HepG2 (cell line): ENCODE results near the gene KITLG. TPM values are rescaled to one million over a fixed set of nuclear protein-coding genes. Genes with fewer than 3 reads are reported as not detected.

Experiments
- ATAC-seq: fragments of 200-7000 bp; cut with Tn5 transposase; 3 replicates; pipeline ENCODE4 v1.9.1; 2020; ENCODE audit warnings: mild to moderate bottlenecking, moderate library complexity
- BruUV-seq: library from RNA; stranded (reverse); fragments of 400-500 nt; replicated peaks from 2 replicates; lab custom pipeline; 2021; lab: Mats Ljungman, UMichigan
- CTCF ChIA-PET: fragments of 300-600 bp; formaldehyde crosslinking; extraction: SDS; loops from one replicate; lab custom pipeline; 2021; ENCODE audit warnings: low total read pairs, inconsistent platforms, low intra/inter-chr PET ratio; lab: Yijun Ruan, JAX
- POLR2A ChIA-PET: fragments of 350-600 bp; sonication (Branson Sonifier 250); formaldehyde crosslinking; loops from one replicate; lab custom pipeline; 2020; ENCODE audit warnings: antibody characterized with exemption, inconsistent platforms; lab: Yijun Ruan, JAX
- DNase-seq: peaks from one replicate; pipeline ENCODE4 v3.0.0-alpha.2; 2015; ENCODE audit warnings: low spot score
- FAIRE-seq: peaks from 3 replicates; lab custom pipeline; 2011; peaks lifted over from hg19 to GRCh38; lab: Jason Lieb, UNC
- H2AFZ ChIP-seq: one replicate; pipeline ENCODE4 v1.6.1; 2011; ENCODE audit warnings: low read length, inconsistent platforms
- H3K27ac ChIP-seq: fragments of 300-600 bp; 3 replicates; pipeline ENCODE4 v1.8.0; 2011; ENCODE audit warnings: mixed run types, mild to moderate bottlenecking, mixed read lengths, low read length, inconsistent platforms; ENCODE audit not compliant: insufficient read depth; ENCODE audit errors: extremely low read length
- H3K27me3 ChIP-seq, 2 experiments: fragments of 200-600 bp in 1 of 2; 2 replicates in 1 of 2; 3 replicates in 1 of 2; pipeline versions ENCODE4 v1.6.0 to v1.8.0; 2011; ENCODE audit warnings: low read length in 2 of 2, mild to moderate bottlenecking in 2 of 2, moderate library complexity in 2 of 2, inconsistent platforms in 1 of 2; ENCODE audit not compliant: insufficient read depth in 2 of 2, control insufficient read depth in 1 of 2
- H3K36me3 ChIP-seq, 2 experiments: fragments of 200-600 bp in 1 of 2; replicated peaks in 1 of 2; 2 replicates in 1 of 2; 3 replicates in 1 of 2; pipeline versions ENCODE4 v1.5.1 to v1.8.0; 2011; ENCODE audit warnings: low read length in 2 of 2, inconsistent platforms in 1 of 2; ENCODE audit not compliant: insufficient read depth in 2 of 2, control insufficient read depth in 1 of 2
- H3K4me1 ChIP-seq: 2 replicates; pipeline ENCODE4 v1.5.1; 2012; ENCODE audit warnings: low read length, inconsistent platforms; ENCODE audit not compliant: insufficient read depth
- H3K4me2 ChIP-seq: 2 replicates; pipeline ENCODE4 v1.6.0; 2011; ENCODE audit warnings: low read depth, low read length, inconsistent platforms
- H3K4me3 ChIP-seq, 3 experiments: fragments of 200-600 bp in 1 of 3; sonication (generic), shearing (Covaris generic) in 1 of 3; replicated peaks in 1 of 3; 2 replicates each; pipeline ENCODE4 v1.5.1; 2011 to 2016; ENCODE audit warnings: low read length in 3 of 3, inconsistent platforms in 2 of 3, low read depth in 2 of 3, mild to moderate bottlenecking in 2 of 3, control low read depth in 1 of 3, mixed read lengths in 1 of 3; ENCODE audit not compliant: insufficient read depth in 1 of 3
- H3K79me2 ChIP-seq: one replicate; pipeline ENCODE4 v1.6.1; 2011; ENCODE audit warnings: low read length, inconsistent platforms; ENCODE audit not compliant: insufficient read depth
- H3K9ac ChIP-seq: 2 replicates; pipeline ENCODE4 v1.6.0; 2011; ENCODE audit warnings: mild to moderate bottlenecking, low read depth, low read length, inconsistent platforms; ENCODE audit not compliant: insufficient read depth
- H3K9me3 ChIP-seq: 2 replicates; pipeline ENCODE4 v1.5.1; 2012; ENCODE audit warnings: mild to moderate bottlenecking, low read length
- H4K20me1 ChIP-seq: 2 replicates; pipeline ENCODE4 v1.6.0; 2011; ENCODE audit warnings: inconsistent platforms, mild to moderate bottlenecking, low read length, moderate library complexity; ENCODE audit not compliant: insufficient read depth
- DR1 ChIP-seq: sonication (generic); formaldehyde crosslinking; IDR thresholded peaks from 2 replicates; pipeline ENCODE4 v1.8.0; 2021; ENCODE audit warnings: mild to moderate bottlenecking, missing genetic modification reagents, inconsistent platforms
- HIVEP1 ChIP-seq: sonication (generic); formaldehyde crosslinking; IDR thresholded peaks from 2 replicates; pipeline ENCODE4 v1.4.0; 2020; ENCODE audit warnings: mild to moderate bottlenecking, missing genetic modification reagents
- MIXL1 ChIP-seq: IDR thresholded peaks from 2 replicates; pipeline ENCODE4 v1.6.1; 2016
- MXD4 ChIP-seq: IDR thresholded peaks from 2 replicates; pipeline ENCODE4 v1.6.1; 2016; ENCODE audit warnings: mild to moderate bottlenecking, missing biosample characterization, missing genetic modification reagents
- SETDB1 ChIP-seq: sonication (generic); formaldehyde crosslinking; IDR thresholded peaks from 2 replicates; pipeline ENCODE4 v1.5.1; 2020; ENCODE audit warnings: missing genetic modification reagents, mild to moderate bottlenecking, borderline replicate concordance
- U2AF2 ChIP-seq: fragments of 200-400 bp; formaldehyde crosslinking; IDR thresholded peaks from 2 replicates; pipeline ENCODE4 v1.6.1; 2017; ENCODE audit warnings: low read depth, mild to moderate bottlenecking, low read length
- ZC3H13 ChIP-seq: sonication (generic); formaldehyde crosslinking; IDR thresholded peaks from 2 replicates; pipeline ENCODE4 v1.8.1; 2023; ENCODE audit warnings: mild to moderate bottlenecking, missing genetic modification reagents, moderate library complexity
- WGBS: methylation state at CpG from one replicate; pipeline ENCODE4 v1.1.6; 2017; ENCODE audit warnings: low lambda C conversion rate; 5-methylcytosine and 5-hydroxymethylcytosine counted together
- in situ Hi-C: cut with HindIII; loops from 2 replicates; pipeline ENCODE4 v1.10.0; 2017; ENCODE audit warnings: low pct_unique_long_range_greater_than_20kb; ENCODE audit not compliant: extremely low pct_ligation_motif_present
- intact Hi-C: fragments of 100-400 bp; cut with micrococcal nuclease; formaldehyde crosslinking; loops from one replicate; pipeline ENCODE4 v1.10.0; 2022; ENCODE audit not compliant: unreplicated experiment
- polyA plus RNA-seq, 8 experiments: library from polyadenylated mRNA; depleted of rRNA in 3 of 8; stranded (reverse) in 7 of 8; unstranded in 1 of 8; fragments of >200 nt; fragmentation: Illumina TruSeq in 4 of 8; extraction: Trizol in 4 of 8; gene quantifications; 2 replicates each; pipeline versions ENCODE4 v1.2.1 to v1.2.3, GENCODE V29; 2011 to 2016; ENCODE audit warnings: low read depth in 4 of 8, missing spikeins in 1 of 8, mixed read lengths in 1 of 8; ENCODE audit not compliant: insufficient read depth in 1 of 8
- total RNA-seq, 5 experiments: library from RNA; depleted of rRNA; stranded (reverse); fragments of >200 nt; fragmentation: Illumina TruSeq; extraction: Trizol; gene quantifications; 2 replicates each; pipeline ENCODE4 v1.2.3, GENCODE V29; 2016; ENCODE audit warnings: low read depth in 1 of 5
- TF ChIP-seq, protein P1 (sequence below): sonication (generic); formaldehyde crosslinking; conservative IDR thresholded peaks from 2 replicates; pipeline ENCODE4 v1.8.1; 2023; ENCODE audit warnings: missing genetic modification reagents

KITLG gene
- total and polyA plus RNA-seq, 2 of the 13 experiments (the other 11 are each of a cell fraction or from before 2014, with no cell fraction given), result 0.66 to 4.3 TPM

DNA sequence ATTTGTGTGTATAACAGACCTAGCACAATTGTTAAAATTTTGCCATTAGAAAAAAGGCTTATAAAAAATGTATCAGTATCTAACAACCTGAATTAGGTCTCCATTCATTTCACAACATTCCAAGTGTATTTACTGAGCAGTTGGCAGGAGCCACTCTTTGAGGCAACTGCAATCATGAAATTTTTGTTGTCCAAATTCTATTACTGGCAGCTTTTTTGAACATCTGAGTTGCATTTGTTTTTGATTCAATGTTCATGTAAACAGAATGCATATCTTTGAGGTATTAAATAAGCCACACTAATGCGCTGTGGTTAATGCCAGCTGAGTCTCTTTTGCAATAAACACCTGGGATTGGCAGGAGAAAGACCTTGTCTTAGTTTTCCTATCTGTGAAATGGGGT is 8.7 kb downstream of the KITLG start:
- TF ChIP-seq MXD4 (no peak), ZC3H13 (CRISPR knock-in tag) (no peak)
- H3K79me2 ChIP-seq, result no peaks in the 10 kb centered on the region
- no peak overlapping the region for H2AFZ ChIP-seq
- H3K9me3 ChIP-seq, result no peaks in the 10 kb centered on the region
- no peaks in the 10 kb centered on the region for H4K20me1 ChIP-seq
- CTCF ChIA-PET, result no interaction called here
- DNase-seq, result no peak
- no peak overlapping the region for H3K4me2 ChIP-seq
- no peak overlapping the region for H3K27ac ChIP-seq
- no peak for ATAC-seq
- no peaks in the 10 kb centered on the region for H3K27me3 ChIP-seq
- in situ Hi-C loops (no loop called here), intact Hi-C loops (loop anchor here (10.0 kb wide), 1 partner anchor 427 kb away; the partner anchor contains the start of genes CEP290 and TMTC3)
- no peaks in the 10 kb centered on the region for H3K36me3 ChIP-seq
- BruUV-seq, result no TSS peak
- no peak overlapping the region for H3K4me3 ChIP-seq
- H3K4me1 ChIP-seq, result peaks cover 35% of the 10 kb centered on the region
- 96% methylated on average over 1 of the region's 1 CpG for WGBS
- POLR2A ChIA-PET, result no interaction called here
- FAIRE-seq, result no peak
- no peak overlapping the region for H3K9ac ChIP-seq

DNA sequence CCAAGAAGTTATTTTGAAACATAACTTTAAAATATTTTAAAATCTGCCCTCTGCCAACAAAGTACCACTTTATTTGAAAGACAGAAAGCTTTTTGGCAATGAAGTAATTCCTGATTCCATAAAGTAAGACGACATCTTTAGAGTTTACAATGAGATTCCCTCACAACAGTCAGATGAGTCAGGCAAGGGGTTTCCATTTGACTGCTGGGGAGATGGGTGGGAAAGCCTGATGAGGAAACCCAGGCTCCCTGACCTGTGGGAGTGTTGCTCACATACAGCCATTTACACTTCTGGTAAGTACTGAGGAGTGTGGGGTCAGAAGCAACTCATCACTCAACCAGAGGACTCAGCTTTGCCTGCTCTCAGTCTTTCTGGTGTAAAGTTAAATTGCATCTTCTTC is 10.2 kb downstream of the KITLG start:
- Histone ChIP-seq H3K27ac (no peak overlapping the region), H4K20me1 (no peaks in the 10 kb centered on the region), H3K9me3 (no peaks in the 10 kb centered on the region), H3K9ac (no peak overlapping the region), H3K27me3 (no peaks in the 10 kb centered on the region), H3K4me2 (no peak overlapping the region), H3K79me2 (no peaks in the 10 kb centered on the region), H3K4me3 (no peak overlapping the region), H2AFZ (no peak overlapping the region), H3K36me3 (no peaks in the 10 kb centered on the region), H3K4me1 (peaks cover 45% of the 10 kb centered on the region)
- intact Hi-C loops, result loop anchor here (10.0 kb wide), 1 partner anchor 425 kb away; the partner anchor contains the start of genes CEP290 and TMTC3
- CTCF ChIA-PET, result no interaction called here
- FAIRE-seq (no peak), ATAC-seq (no peak), DNase-seq (no peak)
- no TSS peak for BruUV-seq
- 88% methylated on average over 1 of the region's 1 CpG for WGBS
- in situ Hi-C loops, result no loop called here
- POLR2A ChIA-PET, result no interaction called here
- no peak for TF ChIP-seq DR1 (CRISPR knock-in tag)
- TF ChIP-seq U2AF2, result no peak
- no peak for TF ChIP-seq HIVEP1 (CRISPR knock-in tag)
- TF ChIP-seq, protein P1, sequence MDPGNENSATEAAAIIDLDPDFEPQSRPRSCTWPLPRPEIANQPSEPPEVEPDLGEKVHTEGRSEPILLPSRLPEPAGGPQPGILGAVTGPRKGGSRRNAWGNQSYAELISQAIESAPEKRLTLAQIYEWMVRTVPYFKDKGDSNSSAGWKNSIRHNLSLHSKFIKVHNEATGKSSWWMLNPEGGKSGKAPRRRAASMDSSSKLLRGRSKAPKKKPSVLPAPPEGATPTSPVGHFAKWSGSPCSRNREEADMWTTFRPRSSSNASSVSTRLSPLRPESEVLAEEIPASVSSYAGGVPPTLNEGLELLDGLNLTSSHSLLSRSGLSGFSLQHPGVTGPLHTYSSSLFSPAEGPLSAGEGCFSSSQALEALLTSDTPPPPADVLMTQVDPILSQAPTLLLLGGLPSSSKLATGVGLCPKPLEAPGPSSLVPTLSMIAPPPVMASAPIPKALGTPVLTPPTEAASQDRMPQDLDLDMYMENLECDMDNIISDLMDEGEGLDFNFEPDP (CRISPR knock-in tag), result no peak
- no peak for TF ChIP-seq SETDB1
- TF ChIP-seq MIXL1 (CRISPR knock-in tag), result no peak
